Lower lobe of right lung (tissue), 2 donors: ENCODE results near the gene KRT9. TPM values are rescaled to one million over a fixed set of nuclear protein-coding genes. Genes with fewer than 3 reads are reported as not detected.

Experiments
- ATAC-seq, 2 donors: fragments of 200-7000 bp; cut with Tn5 transposase; one replicate each; pipeline ENCODE4 v1.9.1; 2020 to 2022; ENCODE audit warnings: mild to moderate bottlenecking in 2 of 2, moderate library complexity in 2 of 2
- DNase-seq: peaks from one replicate; pipeline ENCODE4 v3.0.0-alpha.2; 2020
- H3K27ac ChIP-seq: fragments of 200-600 bp; one replicate; pipeline ENCODE4 v1.8.0; 2022
- H3K27me3 ChIP-seq: fragments of 200-600 bp; one replicate; pipeline ENCODE4 v1.8.0; 2022; ENCODE audit warnings: low read depth
- H3K36me3 ChIP-seq: fragments of 200-600 bp; one replicate; pipeline ENCODE4 v1.8.0; 2022; ENCODE audit warnings: mild to moderate bottlenecking
- H3K4me1 ChIP-seq: fragments of 200-600 bp; one replicate; pipeline ENCODE4 v1.8.0; 2022
- H3K4me3 ChIP-seq: fragments of 200-600 bp; one replicate; pipeline ENCODE4 v1.8.0; 2022; ENCODE audit warnings: mild to moderate bottlenecking
- H3K9me3 ChIP-seq: fragments of 200-600 bp; one replicate; pipeline ENCODE4 v1.8.0; 2022
- intact Hi-C: fragments of 100-400 bp; cut with DNase I; formaldehyde crosslinking; loops from one replicate; pipeline ENCODE4 v1.11.0; 2022
- microRNA-seq: library from miRNA; unstranded; fragments of <30 nt; microRNA quantifications from one replicate; pipeline ENCODE4 v1.2.0, GENCODE V29; 2020; ENCODE audit warnings: borderline number of aligned reads
- total RNA-seq: library from RNA; stranded (reverse); fragmentation: NEBNext Ultra II Directional; extraction: Animal tissue kit (Norgen Biotek cat#: 25700); gene quantifications from one replicate; pipeline ENCODE4 v1.2.1, GENCODE V29; 2021
- TF ChIP-seq, protein P1 (sequence below): fragments of 200-600 bp; IDR thresholded peaks from one replicate; pipeline ENCODE4 v1.8.0; 2022; ENCODE audit warnings: antibody characterized with exemption, mild to moderate bottlenecking
- donor health status: DM: no; HTN: yes; CAD: no; lungs with severe emphysema.

KRT9 gene
- total RNA-seq, 1 donor from 2014 or later = not detected

GRCh38 chr17:41518789-41519449 lies 52.9 kb downstream of the KRT9 start, which contains the start of gene KRT15:
Gene KRT15 (minus strand): TSS chr17:41518890. CDS start chr17:41518827, 63 bp downstream.
- no peak for ATAC-seq
- Histone ChIP-seq H3K36me3 (peaks cover 2% of the 10 kb centered on the region), H3K27ac (no peak within 1 kb of the TSS), H3K4me3 (no peak within 1 kb of the TSS), H3K4me1 (peaks cover 25% of the 10 kb centered on the region), H3K27me3 (no peaks in the 10 kb centered on the region), H3K9me3 (no peaks in the 10 kb centered on the region)
- TF ChIP-seq, protein P1, sequence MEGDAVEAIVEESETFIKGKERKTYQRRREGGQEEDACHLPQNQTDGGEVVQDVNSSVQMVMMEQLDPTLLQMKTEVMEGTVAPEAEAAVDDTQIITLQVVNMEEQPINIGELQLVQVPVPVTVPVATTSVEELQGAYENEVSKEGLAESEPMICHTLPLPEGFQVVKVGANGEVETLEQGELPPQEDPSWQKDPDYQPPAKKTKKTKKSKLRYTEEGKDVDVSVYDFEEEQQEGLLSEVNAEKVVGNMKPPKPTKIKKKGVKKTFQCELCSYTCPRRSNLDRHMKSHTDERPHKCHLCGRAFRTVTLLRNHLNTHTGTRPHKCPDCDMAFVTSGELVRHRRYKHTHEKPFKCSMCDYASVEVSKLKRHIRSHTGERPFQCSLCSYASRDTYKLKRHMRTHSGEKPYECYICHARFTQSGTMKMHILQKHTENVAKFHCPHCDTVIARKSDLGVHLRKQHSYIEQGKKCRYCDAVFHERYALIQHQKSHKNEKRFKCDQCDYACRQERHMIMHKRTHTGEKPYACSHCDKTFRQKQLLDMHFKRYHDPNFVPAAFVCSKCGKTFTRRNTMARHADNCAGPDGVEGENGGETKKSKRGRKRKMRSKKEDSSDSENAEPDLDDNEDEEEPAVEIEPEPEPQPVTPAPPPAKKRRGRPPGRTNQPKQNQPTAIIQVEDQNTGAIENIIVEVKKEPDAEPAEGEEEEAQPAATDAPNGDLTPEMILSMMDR = no peak
- intact Hi-C loops = no loop called here
- no peak for DNase-seq

- H3K27ac ChIP-seq = no peak overlapping the region
- no peaks in the 10 kb centered on the region for H3K36me3 ChIP-seq
- no peaks in the 10 kb centered on the region for H3K27me3 ChIP-seq
- ATAC-seq (no peak), DNase-seq (no peak)
- H3K9me3 ChIP-seq = no peaks in the 10 kb centered on the region
- H3K4me3 ChIP-seq = no peak overlapping the region
- TF ChIP-seq, protein P1 = no peak
- intact Hi-C loops = no loop called here
- peaks cover 16% of the 10 kb centered on the region for H3K4me1 ChIP-seq
Observed at GRCh38 chr17:41518031-41518430, 53.8 kb downstream of the KRT9 start.

GRCh38 chr17:41516830-41517283 lies 55.0 kb downstream of the KRT9 start:
- Histone ChIP-seq H3K27me3 (no peaks in the 10 kb centered on the region), H3K36me3 (no peaks in the 10 kb centered on the region), H3K27ac (no peak overlapping the region), H3K4me3 (no peak overlapping the region), H3K9me3 (no peaks in the 10 kb centered on the region), H3K4me1 (peaks cover 5% of the 10 kb centered on the region)
- DNase-seq = peak; percentile 65
- intact Hi-C loops = no loop called here
- TF ChIP-seq, protein P1 = no peak
- ATAC-seq = no peak

DNA sequence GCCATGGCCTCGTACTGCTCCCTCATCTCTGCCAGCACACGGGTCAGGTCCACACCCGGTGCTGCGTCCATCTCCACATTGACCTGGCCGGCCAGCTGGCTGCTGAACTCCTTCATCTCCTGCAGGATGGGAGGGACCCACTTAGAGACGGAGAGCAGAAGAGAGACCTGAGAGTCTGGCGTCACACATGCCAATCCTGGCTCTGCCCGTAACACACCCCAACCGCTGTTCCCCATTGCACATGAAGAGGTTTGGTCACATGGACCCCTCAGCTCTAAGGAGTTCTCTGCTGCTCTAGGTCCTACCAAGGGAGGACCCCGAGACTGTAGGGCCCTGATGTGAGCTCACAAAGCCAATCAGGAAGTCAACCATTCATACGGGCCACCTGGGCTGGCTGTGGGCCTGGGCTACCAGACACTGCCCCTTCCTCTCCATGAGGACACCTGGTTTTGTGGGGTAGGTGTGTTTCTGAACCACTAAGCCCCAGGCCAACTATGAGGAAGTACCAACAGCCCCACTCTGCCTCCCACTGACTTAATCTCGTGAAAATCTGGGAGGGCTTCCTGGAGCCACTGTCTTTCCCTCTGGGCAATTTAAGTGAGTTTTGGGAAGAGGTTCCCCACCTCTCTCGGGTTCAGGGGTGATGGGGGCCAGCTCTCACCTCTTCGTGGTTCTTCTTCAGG lies 55.6 kb downstream of the KRT9 start:
- Histone ChIP-seq H3K27ac (no peak overlapping the region), H3K4me3 (no peak overlapping the region), H3K9me3 (no peaks in the 10 kb centered on the region), H3K27me3 (no peaks in the 10 kb centered on the region), H3K4me1 (no peaks in the 10 kb centered on the region), H3K36me3 (no peaks in the 10 kb centered on the region)
- TF ChIP-seq, protein P1 = no peak
- DNase-seq = no peak
- ATAC-seq = peak; percentile 51 to 63
- intact Hi-C loops = no loop called here

Small RNAs within 50 kb of the gene (microRNA-seq; reads per million reads assigned to microRNA genes)
- gene MIR6510 = not detected

Other genes with a start within 250 kb of the KRT9 start
- not detected for gene KRT33A, start 221.2 kb downstream of the KRT9 start, total RNA-seq
- not detected for gene KRT33B, start 202.2 kb downstream of the KRT9 start, total RNA-seq
- not detected for gene KRT34, start 189.8 kb downstream of the KRT9 start, total RNA-seq
- gene KRT31, start 174.5 kb downstream of the KRT9 start, total RNA-seq = not detected
- gene KRT37, start 147.5 kb downstream of the KRT9 start, total RNA-seq = not detected
- not detected for gene KRT38, start 131.1 kb downstream of the KRT9 start, total RNA-seq
- not detected for gene KRT32, start 104.7 kb downstream of the KRT9 start, total RNA-seq
- gene KRT35, start 90.9 kb downstream of the KRT9 start, total RNA-seq = not detected
- not detected for gene KRT36, start 82.1 kb downstream of the KRT9 start, total RNA-seq
- gene KRT13, start 66.4 kb downstream of the KRT9 start, total RNA-seq = 5.2 TPM
- 9.0 TPM for gene KRT15, start 53.2 kb downstream of the KRT9 start, total RNA-seq
- gene KRT19, start 43.8 kb downstream of the KRT9 start, total RNA-seq = 212 TPM
- gene KRT14, start 14.8 kb upstream of the KRT9 start, total RNA-seq = not detected
- gene KRT16, start 40.7 kb upstream of the KRT9 start, total RNA-seq = not detected
- 2.6 TPM for gene KRT17, start 52.5 kb upstream of the KRT9 start, total RNA-seq
- gene EIF1, start 116.8 kb upstream of the KRT9 start, total RNA-seq = 943 TPM
- gene GAST, start 140.3 kb upstream of the KRT9 start, total RNA-seq = not detected
- 0.62 TPM for gene HAP1, start 162.6 kb upstream of the KRT9 start, total RNA-seq
- gene JUP, start 214.7 kb upstream of the KRT9 start, total RNA-seq = 92.5 TPM
- gene P3H4, start 239.9 kb upstream of the KRT9 start, total RNA-seq = 9.2 TPM
- gene FKBP10, start 240.9 kb upstream of the KRT9 start, total RNA-seq = 27.4 TPM